H1 (cell line): ENCODE data around the gene INPP5A. TPM values are rescaled to one million over a fixed set of nuclear protein-coding genes. Genes with fewer than 3 reads are reported as not detected.
A peak's percentile ranks its signal among the peaks of the same experiment; 100 is the strongest.

Experiments
- CTCF ChIA-PET: fragments of 300-600 bp; sonication (Branson Sonifier 250); formaldehyde crosslinking; loops from one replicate; lab custom pipeline; 2021; ENCODE audit not compliant: partially characterized antibody; lab: Charles Lee
- POLR2A ChIA-PET: fragments of 300-600 bp; sonication (Branson Sonifier 250); formaldehyde crosslinking; loops from one replicate; lab custom pipeline; 2021; ENCODE audit warnings: inconsistent platforms; ENCODE audit not compliant: partially characterized antibody; lab: Charles Lee
- DNase-seq, 2 experiments: peaks; one replicate each; pipeline versions ENCODE4 v3.0.0 to v3.0.0-alpha.2; 2010 to 2022; ENCODE audit warnings: low spot score in 2 of 2, low read depth in 1 of 2, mixed read lengths in 1 of 2
- FAIRE-seq: peaks from 2 replicates; lab custom pipeline; 2011; peaks lifted over from hg19 to GRCh38; lab: Jason Lieb, UNC
- H2AFZ ChIP-seq: 2 replicates; pipeline ENCODE4 v1.8.1; 2012; ENCODE audit warnings: low read length, inconsistent platforms
- H2AK5ac ChIP-seq: 2 replicates; pipeline ENCODE4 v1.6.1; 2013; ENCODE audit warnings: low read depth, low read length
- H2BK120ac ChIP-seq: replicated peaks from 2 replicates; pipeline ENCODE3; 2013; ENCODE audit warnings: low read depth, low read length, inconsistent platforms
- H2BK12ac ChIP-seq: 2 replicates; pipeline ENCODE4 v1.6.1; 2013; ENCODE audit warnings: low read depth, low read length
- H2BK15ac ChIP-seq: 2 replicates; pipeline ENCODE4 v1.6.1; 2013; ENCODE audit warnings: low read length
- H2BK20ac ChIP-seq: 2 replicates; pipeline ENCODE4 v1.6.1; 2013; ENCODE audit warnings: low read length
- H2BK5ac ChIP-seq: 2 replicates; pipeline ENCODE4 v1.6.1; 2013; ENCODE audit warnings: low read depth, low read length
- H3K14ac ChIP-seq: 2 replicates; pipeline ENCODE4 v1.6.1; 2013; ENCODE audit warnings: inconsistent platforms; ENCODE audit not compliant: insufficient read length
- H3K18ac ChIP-seq: 2 replicates; pipeline ENCODE4 v1.6.1; 2013; ENCODE audit warnings: low read length; ENCODE audit errors: extremely low read depth
- H3K23ac ChIP-seq: 2 replicates; pipeline ENCODE4 v1.6.1; 2013; ENCODE audit warnings: inconsistent platforms; ENCODE audit not compliant: insufficient read length
- H3K23me2 ChIP-seq: 2 replicates; pipeline ENCODE4 v1.6.1; 2013; ENCODE audit warnings: low read depth, low read length
- H3K27ac ChIP-seq: 2 replicates; pipeline ENCODE4 v1.6.1; 2011; ENCODE audit warnings: low read depth, low read length, inconsistent platforms
- H3K27me3 ChIP-seq, 4 experiments: replicated peaks in 1 of 4; 1 replicate in 1 of 4; 2 replicates in 3 of 4; pipeline versions ENCODE4 v1.6.1 to v1.8.1; 2011 to 2013; ENCODE audit warnings: low read length in 3 of 4, mild to moderate bottlenecking in 3 of 4, inconsistent platforms in 2 of 4, mixed read lengths in 2 of 4, moderate library complexity in 1 of 4; ENCODE audit not compliant: control insufficient read depth in 3 of 4, insufficient read depth in 3 of 4; ENCODE audit errors: extremely low read depth in 1 of 4
- H3K36me3 ChIP-seq, 4 experiments: 2 replicates each; pipeline versions ENCODE4 v1.6.1 to v1.8.1; 2011 to 2013; ENCODE audit warnings: mild to moderate bottlenecking in 4 of 4, low read length in 3 of 4, moderate library complexity in 2 of 4, control low read depth in 1 of 4, inconsistent platforms in 1 of 4; ENCODE audit not compliant: insufficient read depth in 4 of 4, control insufficient read depth in 2 of 4
- H3K4ac ChIP-seq: replicated peaks from 2 replicates; pipeline ENCODE3; 2013; ENCODE audit warnings: low read length, low read depth, mixed read lengths, inconsistent platforms; ENCODE audit not compliant: insufficient read length
- H3K4me1 ChIP-seq, 4 experiments: replicated peaks in 1 of 4; 1 replicate in 1 of 4; 2 replicates in 3 of 4; pipeline versions ENCODE4 v1.6.1 to v1.8.1; 2011 to 2013; ENCODE audit warnings: low read length in 3 of 4, inconsistent platforms in 2 of 4, mixed read lengths in 1 of 4; ENCODE audit not compliant: insufficient read depth in 4 of 4, control insufficient read depth in 3 of 4
- H3K4me2 ChIP-seq, 2 experiments: 2 replicates each; pipeline versions ENCODE4 v1.6.1 to v1.8.1; 2011 to 2013; ENCODE audit warnings: low read depth in 2 of 2, low read length in 2 of 2, control low read depth in 1 of 2, inconsistent platforms in 1 of 2, mild to moderate bottlenecking in 1 of 2; ENCODE audit not compliant: insufficient read depth in 1 of 2
- H3K4me3 ChIP-seq, 4 experiments: fragments of 200-600, 300-600 bp in 1 of 4; sonication (generic), shearing (Covaris generic), sonication (Bioruptor Twin) in 1 of 4; 2 replicates each; pipeline versions ENCODE4 v1.5.1 to v1.8.1; 2011 to 2016; ENCODE audit warnings: low read length in 4 of 4, low read depth in 3 of 4, control low read depth in 2 of 4, inconsistent platforms in 2 of 4, mild to moderate bottlenecking in 2 of 4, mixed read lengths in 1 of 4, moderate library complexity in 1 of 4; ENCODE audit not compliant: insufficient read depth in 2 of 4; ENCODE audit errors: extremely low read depth in 1 of 4
- H3K56ac ChIP-seq: replicated peaks from 2 replicates; pipeline ENCODE3; 2013; ENCODE audit warnings: low read depth, mild to moderate bottlenecking, mixed read lengths, low read length, inconsistent platforms; ENCODE audit not compliant: insufficient read length
- H3K79me1 ChIP-seq: 2 replicates; pipeline ENCODE4 v1.6.1; 2013; ENCODE audit warnings: low read depth, low read length, control low read depth
- H3K79me2 ChIP-seq, 2 experiments: 2 replicates each; pipeline versions ENCODE4 v1.6.1 to v1.8.1; 2012 to 2013; ENCODE audit warnings: low read length in 2 of 2, mild to moderate bottlenecking in 2 of 2, inconsistent platforms in 1 of 2; ENCODE audit not compliant: insufficient read depth in 2 of 2, control insufficient read depth in 1 of 2
- H3K9ac ChIP-seq, 4 experiments: replicated peaks in 1 of 4; 1 replicate in 1 of 4; 2 replicates in 3 of 4; pipeline versions ENCODE4 v1.6.1 to v1.8.1; 2011 to 2013; ENCODE audit warnings: low read depth in 3 of 4, low read length in 3 of 4, control low read depth in 2 of 4, mild to moderate bottlenecking in 2 of 4, moderate library complexity in 2 of 4, inconsistent platforms in 1 of 4; ENCODE audit errors: extremely low read depth in 1 of 4
- H3K9me3 ChIP-seq, 2 experiments: 2 replicates each; pipeline versions ENCODE4 v1.6.1 to v1.8.1; 2012 to 2013; ENCODE audit warnings: mild to moderate bottlenecking in 2 of 2, moderate library complexity in 2 of 2, control low read depth in 1 of 2, inconsistent platforms in 1 of 2, low read depth in 1 of 2, low read length in 1 of 2, mixed read lengths in 1 of 2; ENCODE audit not compliant: insufficient read depth in 2 of 2
- H4K20me1 ChIP-seq, 2 experiments: replicated peaks in 1 of 2; 2 replicates each; pipeline versions ENCODE3 to v1.8.1; 2011 to 2013; ENCODE audit warnings: inconsistent platforms in 2 of 2, low read length in 2 of 2, mild to moderate bottlenecking in 1 of 2; ENCODE audit not compliant: insufficient read depth in 2 of 2, control insufficient read depth in 1 of 2
- H4K5ac ChIP-seq: 2 replicates; pipeline ENCODE4 v1.6.1; 2013; ENCODE audit warnings: low read length, low read depth, mixed read lengths, inconsistent platforms; ENCODE audit not compliant: insufficient read length
- H4K8ac ChIP-seq: 2 replicates; pipeline ENCODE4 v1.8.0; 2013; ENCODE audit warnings: mild to moderate bottlenecking, moderate library complexity, low read length, inconsistent platforms; ENCODE audit not compliant: insufficient read depth; ENCODE audit errors: extremely low read depth
- H4K91ac ChIP-seq: replicated peaks from 2 replicates; pipeline ENCODE3; 2013; ENCODE audit warnings: low read length, mixed read lengths, inconsistent platforms; ENCODE audit not compliant: insufficient read length
- BRCA1 ChIP-seq: IDR thresholded peaks from 2 replicates; pipeline ENCODE4 v1.6.1; 2012; ENCODE audit warnings: low read depth, low read length, improper control_type of control experiment
- CBX5 ChIP-seq: fragments of 300-800, 300-1000 bp; sonication (generic); IDR thresholded peaks from 2 replicates; pipeline ENCODE4 v1.7.1; 2016; ENCODE audit warnings: antibody characterized with exemption, low read length, low read depth
- GABPA ChIP-seq: IDR thresholded peaks from 2 replicates; pipeline ENCODE4 v1.6.1; 2011; ENCODE audit warnings: mild to moderate bottlenecking, low read length, moderate library complexity, borderline replicate concordance; ENCODE audit not compliant: insufficient read depth
- GTF2F1 ChIP-seq: IDR thresholded peaks from 2 replicates; pipeline ENCODE4 v1.6.1; 2012; ENCODE audit warnings: low read depth, low read length, improper control_type of control experiment, borderline replicate concordance
- JUN ChIP-seq: IDR thresholded peaks from 2 replicates; pipeline ENCODE4 v1.6.1; 2011; ENCODE audit warnings: low read depth, mild to moderate bottlenecking, improper control_type of control experiment, low read length
- RBBP5 ChIP-seq: IDR thresholded peaks from 2 replicates; pipeline ENCODE4 v1.7.1; 2012; ENCODE audit warnings: low read depth, mild to moderate bottlenecking, inconsistent platforms, low read length, moderate library complexity, borderline replicate concordance
- SIN3A ChIP-seq, 2 experiments: IDR thresholded peaks in 1 of 2; conservative IDR thresholded peaks in 1 of 2; 2 replicates each; pipeline ENCODE4 v1.6.1; 2011 to 2012; ENCODE audit warnings: low read length in 2 of 2, improper control_type of control experiment in 1 of 2, low read depth in 1 of 2, mild to moderate bottlenecking in 1 of 2
- SIX5 ChIP-seq: IDR thresholded peaks from 2 replicates; pipeline ENCODE4 v1.6.1; 2011; ENCODE audit warnings: mild to moderate bottlenecking, low read depth, low read length
- SP4 ChIP-seq: IDR thresholded peaks from 2 replicates; pipeline ENCODE4 v1.6.1; 2012; ENCODE audit warnings: low read length, inconsistent platforms
- WGBS, 2 experiments: shearing (Covaris generic) in 1 of 2; methylation state at CpG; one replicate each; pipeline versions ENCODE4 v1.1.6 to v1.1.7; 2013 to 2015; ENCODE audit warnings: low lambda C conversion rate in 2 of 2, mixed read lengths in 2 of 2, inconsistent platforms in 1 of 2, low coverage in 1 of 2, missing lambda C conversion rate in 1 of 2; ENCODE audit not compliant: insufficient replicate concordance in 2 of 2, insufficient coverage in 1 of 2, insufficient read length in 1 of 2; ENCODE audit errors: extremely low coverage in 1 of 2, missing lambda C conversion rate in 1 of 2; 5-methylcytosine and 5-hydroxymethylcytosine counted together
- polyA plus RNA-seq, 7 experiments: library from polyadenylated mRNA; depleted of rRNA in 3 of 7; stranded (reverse) in 5 of 7; unstranded in 2 of 7; fragments of >200 nt in 5 of 7; fragments of 200-250 nt in 2 of 7; gene quantifications; 1 replicate in 5 of 7; 2 replicates in 1 of 7; 4 replicates in 1 of 7; pipeline versions ENCODE4 v1.2.1 to v1.2.3, GENCODE V29; 2011 to 2013; ENCODE audit warnings: missing spikeins in 2 of 7, mixed read lengths in 2 of 7
- total RNA-seq: library from RNA; stranded (reverse); fragmentation: NEBNext Ultra II Directional; extraction: Animal tissue kit (Norgen Biotek cat#: 25700); gene quantifications from 2 replicates; pipeline ENCODE4 v1.2.1, GENCODE V29; 2021

The INPP5A gene
- total and polyA plus RNA-seq, 2 of the 8 experiments (the other 6 are each of a cell fraction or from before 2014, with no cell fraction given): 19.7 to 27.5 TPM

GRCh38 chr10:132590752-132591121, 53.1 kb downstream of the INPP5A start:
- H3K4ac ChIP-seq: no peak overlapping the region
- no peak overlapping the region for H2BK120ac ChIP-seq
- peaks cover 0 to 4% (median under 1%) of the 10 kb centered on the region in 4 experiments; a peak in 2 of 7 replicates for H3K4me1 ChIP-seq
- H4K5ac ChIP-seq: no peak overlapping the region
- H2BK5ac ChIP-seq: peak overlapping the region; percentile 52; the same call in 1 of the 2 replicates
- WGBS, 2 experiments: 95% methylated on average over 10 of the region's 10 CpGs; no CpG with 5 or more reads in 1 of the 2 experiments
- H2BK12ac ChIP-seq: peak overlapping the region; percentile 84; the same call in 1 of the 2 replicates
- H3K36me3 ChIP-seq: no peaks in the 10 kb centered on the region
- CTCF ChIA-PET: interaction anchor here (0.6 to 2.1 kb wide), 4 partner anchors 9 to 20 kb away, joined by 3 to 5 read pairs (median 5); no protein-coding TSS in a partner anchor
- POLR2A ChIA-PET: interaction anchor here (0.9 to 1.5 kb wide), 2 partner anchors 8 to 9 kb away, joined by 3 read pairs; no protein-coding TSS in a partner anchor
- H3K79me2 ChIP-seq: peaks cover 0 to 15% of the 10 kb centered on the region in 2 experiments; a peak in 2 of 4 replicates
- no peak overlapping the region for H3K14ac ChIP-seq
- FAIRE-seq (no peak), DNase-seq (no peak)
- H2AK5ac ChIP-seq: peak overlapping the region; percentile 77; the same call in 1 of the 2 replicates
- no peak overlapping the region for H2BK20ac ChIP-seq
- peaks cover 16% of the 10 kb centered on the region for H3K79me1 ChIP-seq
- no peak overlapping the region for H2AFZ ChIP-seq
- no peak overlapping the region for H3K23ac ChIP-seq
- no peaks in the 10 kb centered on the region for H3K9me3 ChIP-seq
- H3K4me3 ChIP-seq: no peak overlapping the region
- H3K27ac ChIP-seq: no peak overlapping the region
- peaks cover 2 to 24% of the 10 kb centered on the region in 2 experiments for H4K20me1 ChIP-seq
- H3K27me3 ChIP-seq: no peaks in the 10 kb centered on the region; a peak in 1 of 7 replicates
- H2BK15ac ChIP-seq: no peak overlapping the region
- H4K91ac ChIP-seq: no peak overlapping the region
- no peak overlapping the region for H3K9ac ChIP-seq
- no peak overlapping the region for H4K8ac ChIP-seq
- H3K56ac ChIP-seq: no peak overlapping the region
- no peaks in the 10 kb centered on the region for H3K23me2 ChIP-seq
- H3K18ac ChIP-seq: no peak overlapping the region; the same call in 1 of the 2 replicates
- TF ChIP-seq BRCA1: no peak
- no peak for TF ChIP-seq GTF2F1
- no peak for TF ChIP-seq RBBP5
- TF ChIP-seq SIN3A (conservative IDR thresholded peaks at IDR 0.05 in 1 of 2, IDR thresholded peaks at IDR 0.05 in 1 of 2; ENCODE audit: low read depth in 1 of 2, low read length in 2 of 2): no peak
- no peak for TF ChIP-seq CBX5
- TF ChIP-seq SIX5: no peak
- no peak for TF ChIP-seq SP4
- TF ChIP-seq JUN: no peak
- TF ChIP-seq GABPA: no peak
- TF ChIP-seq, all 59 proteins: peak for 0
- no peak overlapping the region for H3K4me2 ChIP-seq
